ENCODE measurements around the gene FGFR2.

FGFR2 gene

DNA sequence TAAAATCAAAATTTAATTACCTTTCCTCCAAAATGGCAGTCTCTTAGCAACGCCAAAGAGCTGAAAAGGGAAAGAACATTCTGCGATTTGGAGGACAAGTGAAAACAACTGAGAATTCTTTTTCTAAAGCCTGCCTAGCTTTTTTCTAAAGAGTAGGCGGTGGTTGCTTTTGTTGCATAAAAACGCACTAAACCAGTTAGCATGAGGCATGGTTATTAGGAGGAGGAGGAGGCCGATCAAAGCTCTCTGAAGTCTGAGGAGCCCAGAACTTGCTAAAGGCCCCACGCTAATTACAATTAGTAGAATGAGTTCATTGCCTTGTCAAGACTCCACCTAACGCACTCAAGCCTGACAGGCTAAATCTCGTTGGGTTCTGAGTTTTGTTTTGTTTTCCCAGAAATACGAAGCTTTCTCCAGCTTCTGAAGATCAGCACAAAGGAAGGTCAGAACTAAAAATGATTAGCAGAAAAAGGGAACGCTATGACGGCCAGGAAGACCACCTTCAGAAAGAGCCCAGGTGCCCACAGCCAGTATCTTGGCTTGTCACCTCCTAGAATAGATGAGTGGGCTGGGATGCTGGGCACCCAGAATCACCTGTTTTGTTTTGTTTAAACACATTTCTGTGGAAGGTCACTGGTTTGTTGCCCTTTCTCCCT is 72.0 kb downstream of the FGFR2 start:
- Histone ChIP-seq H3K4me3 (ENCODE audit: low read length) (no peak overlapping the region), H3K4me1 (ENCODE audit: control insufficient read depth, low read length) (no peaks in the 10 kb centered on the region), H3K27me3 (ENCODE audit: control insufficient read depth, low read length) (no peaks in the 10 kb centered on the region), H3K36me3 (ENCODE audit: control insufficient read depth, low read length) (no peaks in the 10 kb centered on the region), H4K20me1 (ENCODE audit: control insufficient read depth, insufficient read depth, low read depth, low read length) (no peaks in the 10 kb centered on the region), H3K9me3 (ENCODE audit: control insufficient read depth, insufficient read depth, low read length) (no peaks in the 10 kb centered on the region), H3K79me2 (ENCODE audit: control insufficient read depth, low read length) (no peaks in the 10 kb centered on the region), H3K9me2 (replicated peaks; ENCODE audit: control insufficient read depth, low read length) (no peaks in the 10 kb centered on the region), H3K4me2 (ENCODE audit: low read length) (no peak overlapping the region), H3F3A (ENCODE audit: control insufficient read depth, insufficient read depth) (no peaks in the 10 kb centered on the region), H3K27ac (ENCODE audit: low read depth, low read length) (no peak overlapping the region)
- no peak for TF ChIP-seq EZH2phosphoT487 (IDR thresholded peaks at IDR 0.05; ENCODE audit: borderline replicate concordance, low read length)
- no peak for TF ChIP-seq CTCF (IDR thresholded peaks at IDR 0.05; ENCODE audit: low read depth, low read length, poor library complexity, severe bottlenecking)

- TF ChIP-seq CTCF (IDR thresholded peaks at IDR 0.05; ENCODE audit: low read depth, low read length, poor library complexity, severe bottlenecking) (no peak), EZH2phosphoT487 (IDR thresholded peaks at IDR 0.05; ENCODE audit: borderline replicate concordance, low read length) (no peak)
- Histone ChIP-seq H3K4me2 (ENCODE audit: low read length) (no peak overlapping the region), H3K4me1 (ENCODE audit: control insufficient read depth, low read length) (no peaks in the 10 kb centered on the region), H3K9me2 (replicated peaks; ENCODE audit: control insufficient read depth, low read length) (no peaks in the 10 kb centered on the region), H3K9me3 (ENCODE audit: control insufficient read depth, insufficient read depth, low read length) (no peaks in the 10 kb centered on the region), H3K36me3 (ENCODE audit: control insufficient read depth, low read length) (no peaks in the 10 kb centered on the region), H3K4me3 (ENCODE audit: low read length) (no peak overlapping the region), H3K27me3 (ENCODE audit: control insufficient read depth, low read length) (no peaks in the 10 kb centered on the region), H3K27ac (ENCODE audit: low read depth, low read length) (no peak overlapping the region), H3K79me2 (ENCODE audit: control insufficient read depth, low read length) (no peaks in the 10 kb centered on the region), H3F3A (ENCODE audit: control insufficient read depth, insufficient read depth) (no peaks in the 10 kb centered on the region), H4K20me1 (ENCODE audit: control insufficient read depth, insufficient read depth, low read depth, low read length) (no peaks in the 10 kb centered on the region)
Measured at GRCh38 chr10:121525251-121526134, 72.8 kb downstream of the FGFR2 start.

DNA sequence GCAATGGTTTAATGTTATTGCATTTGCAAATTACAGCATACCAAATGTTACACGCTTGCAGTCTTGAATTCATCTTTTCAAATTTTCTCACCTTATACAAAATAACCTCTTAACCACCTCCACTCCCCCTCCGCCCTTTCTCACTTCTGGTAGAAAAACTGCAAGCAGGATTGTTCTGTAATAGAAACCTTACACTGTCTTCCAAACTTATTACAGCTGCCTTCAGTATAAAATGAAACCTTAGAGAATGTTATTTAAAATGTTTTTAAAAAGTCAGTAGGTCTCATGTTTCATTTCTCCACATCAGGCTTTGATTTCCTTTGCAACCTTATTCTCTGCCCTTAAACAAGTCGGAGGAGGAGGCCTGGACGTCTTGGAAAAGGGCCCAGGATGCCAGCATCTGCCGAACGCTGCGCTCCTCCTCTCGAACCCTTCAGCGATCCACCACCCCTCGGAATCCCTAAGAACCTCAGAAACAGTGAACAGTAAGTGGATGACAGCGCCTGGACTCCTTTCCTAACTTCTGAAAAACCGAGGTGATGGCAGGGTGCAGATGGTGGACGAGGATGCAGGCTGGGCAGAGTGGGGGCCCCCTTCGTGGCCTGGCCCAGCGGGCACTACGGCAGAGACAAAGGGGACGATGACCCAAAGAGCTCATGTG is 74.0 kb downstream of the FGFR2 start:
- H4K20me1 ChIP-seq (ENCODE audit: control insufficient read depth, insufficient read depth, low read depth, low read length): no peaks in the 10 kb centered on the region
- H3K36me3 ChIP-seq (ENCODE audit: control insufficient read depth, low read length): no peaks in the 10 kb centered on the region
- no peak overlapping the region for H3K4me3 ChIP-seq (ENCODE audit: low read length)
- no peaks in the 10 kb centered on the region for H3K4me1 ChIP-seq (ENCODE audit: control insufficient read depth, low read length)
- no peak overlapping the region for H3K27ac ChIP-seq (ENCODE audit: low read depth, low read length)
- H3K27me3 ChIP-seq (ENCODE audit: control insufficient read depth, low read length): no peaks in the 10 kb centered on the region
- H3K4me2 ChIP-seq (ENCODE audit: low read length): no peak overlapping the region
- no peaks in the 10 kb centered on the region for H3F3A ChIP-seq (ENCODE audit: control insufficient read depth, insufficient read depth)
- TF ChIP-seq EZH2phosphoT487 (IDR thresholded peaks at IDR 0.05; ENCODE audit: borderline replicate concordance, low read length) (no peak), CTCF (IDR thresholded peaks at IDR 0.05; ENCODE audit: low read depth, low read length, poor library complexity, severe bottlenecking) (no peak)
- no peaks in the 10 kb centered on the region for H3K79me2 ChIP-seq (ENCODE audit: control insufficient read depth, low read length)
- H3K9me3 ChIP-seq (ENCODE audit: control insufficient read depth, insufficient read depth, low read length): no peaks in the 10 kb centered on the region
- H3K9me2 ChIP-seq (replicated peaks; ENCODE audit: control insufficient read depth, low read length): no peaks in the 10 kb centered on the region
